Stimulated activated CD8-positive, alpha-beta memory T cell treated with anti-CD3 and anti-CD28 coated beads, Interleukin-15, amount 100 ng/mL, for 48 hours (primary cell): ENCODE results near the gene LCAT.

ENCODE experiments used
- DNase-seq, 2 donors: peaks; one replicate each; pipeline ENCODE4 v3.0.0-alpha.2; 2020; ENCODE audit warnings: low read depth in 2 of 2

LCAT gene

DNA sequence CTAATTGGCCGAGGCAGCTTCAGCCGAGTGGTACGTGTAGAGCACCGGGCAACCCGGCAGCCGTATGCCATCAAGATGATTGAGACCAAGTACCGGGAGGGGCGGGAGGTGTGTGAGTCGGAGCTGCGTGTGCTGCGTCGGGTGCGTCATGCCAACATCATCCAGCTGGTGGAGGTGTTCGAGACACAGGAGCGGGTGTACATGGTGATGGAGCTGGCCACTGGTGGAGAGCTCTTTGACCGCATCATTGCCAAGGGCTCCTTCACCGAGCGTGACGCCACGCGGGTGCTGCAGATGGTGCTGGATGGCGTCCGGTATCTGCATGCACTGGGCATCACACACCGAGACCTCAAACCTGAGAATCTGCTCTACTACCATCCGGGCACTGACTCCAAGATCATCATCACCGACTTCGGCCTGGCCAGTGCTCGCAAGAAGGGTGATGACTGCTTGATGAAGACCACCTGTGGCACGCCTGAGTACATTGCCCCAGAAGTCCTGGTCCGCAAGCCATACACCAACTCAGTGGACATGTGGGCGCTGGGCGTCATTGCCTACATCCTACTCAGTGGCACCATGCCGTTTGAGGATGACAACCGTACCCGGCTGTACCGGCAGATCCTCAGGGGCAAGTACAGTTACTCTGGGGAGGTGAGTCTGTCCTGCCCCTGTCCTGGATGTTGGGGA lies 34.7 kb downstream of the LCAT start:
- no peak for DNase-seq

- DNase-seq, result no peak
Measured at GRCh38 chr16:67907397-67908180, 36.3 kb downstream of the LCAT start.

DNA sequence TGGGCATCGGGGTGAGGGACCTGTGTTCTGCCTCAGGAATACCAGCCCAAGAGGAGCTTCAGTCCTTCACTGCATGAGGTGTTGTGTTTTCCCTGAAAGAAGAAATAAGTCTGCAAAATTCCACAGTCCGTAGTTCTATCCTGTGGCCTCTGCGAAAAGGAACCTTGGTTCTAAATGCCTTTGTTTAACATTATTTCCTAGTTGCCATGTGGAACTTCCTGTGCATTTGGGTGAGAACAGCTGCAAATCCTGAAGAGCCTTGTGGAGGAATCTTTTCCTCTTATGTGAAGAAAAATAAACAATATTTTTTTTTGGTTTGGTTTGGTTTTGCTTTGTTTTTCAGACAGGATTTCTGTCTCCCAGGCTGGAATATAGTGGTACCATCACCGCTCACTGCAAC lies 41.1 kb downstream of the LCAT start:
- no peak for DNase-seq

DNA sequence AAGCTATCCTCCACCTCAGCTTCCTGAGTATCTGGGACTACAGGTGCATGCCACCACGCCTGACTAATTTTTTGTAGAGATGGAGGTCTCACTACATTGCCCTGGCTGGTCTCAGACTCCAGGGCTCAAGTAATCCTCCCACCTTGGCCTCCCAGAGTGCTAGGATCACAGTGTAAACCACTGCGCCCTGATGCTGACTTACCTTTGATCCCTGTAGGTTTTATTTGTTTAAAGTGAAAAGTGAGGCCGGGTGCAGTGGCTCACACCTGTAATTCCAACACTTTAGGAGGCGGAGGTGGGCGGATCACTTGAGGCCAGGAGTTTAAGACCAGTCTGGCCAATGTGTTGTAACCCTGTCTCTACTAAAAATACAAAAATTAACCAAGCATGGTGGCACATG lies 42.2 kb downstream of the LCAT start:
- no peak for DNase-seq

DNA sequence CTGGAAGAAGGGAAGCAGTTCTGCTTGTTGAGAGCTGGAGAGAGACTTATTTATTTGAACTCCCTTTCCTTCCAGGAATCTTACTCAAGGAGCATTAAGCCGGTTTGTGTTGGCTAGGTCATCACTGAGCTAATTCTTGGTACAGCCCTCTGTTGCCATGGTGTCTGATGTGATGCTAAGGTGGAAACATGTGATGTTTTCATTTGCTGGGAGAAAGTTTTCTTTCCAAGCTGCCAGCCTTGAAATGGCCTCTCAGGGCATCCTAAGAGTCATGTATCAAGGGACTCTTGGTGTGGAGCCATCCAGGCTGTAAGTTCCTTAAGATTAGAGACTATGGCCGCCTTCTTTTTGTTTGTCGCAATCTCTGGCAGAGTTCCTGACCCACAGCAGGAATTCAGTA lies 46.7 kb downstream of the LCAT start:
- no peak for DNase-seq

DNA sequence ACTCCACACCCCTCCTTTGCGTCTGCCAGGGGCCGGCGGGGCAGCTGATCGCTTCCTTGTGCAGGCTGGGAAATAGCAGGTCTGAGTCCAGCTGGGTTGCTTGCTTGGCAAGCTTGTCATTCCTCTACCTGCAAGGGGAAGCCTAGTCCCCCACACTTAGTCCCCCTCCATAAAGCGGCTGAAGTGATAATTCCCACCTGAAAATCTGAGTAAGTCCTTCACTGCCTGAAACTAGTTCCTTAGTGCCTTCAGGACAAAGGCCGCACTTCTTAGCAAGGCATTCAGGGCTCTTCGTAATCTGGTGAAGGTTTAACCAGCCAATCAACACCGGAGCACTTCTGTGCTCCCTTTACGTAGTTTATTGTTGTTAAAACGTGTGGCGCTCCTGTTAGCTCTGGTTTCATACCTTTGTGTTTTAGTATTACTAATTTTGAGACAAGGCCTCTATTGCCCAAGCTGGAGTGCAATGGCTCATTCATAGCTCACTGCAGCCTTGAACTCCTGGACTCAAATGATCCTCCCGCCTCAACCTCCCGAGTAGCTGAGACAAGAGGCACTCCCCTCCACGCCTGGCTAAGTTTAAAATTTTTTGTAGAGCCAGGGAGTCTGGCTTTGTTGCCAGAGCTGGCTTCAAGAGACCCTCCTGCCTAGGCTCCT lies 50.0 kb downstream of the LCAT start:
- DNase-seq, result no peak

- peak; percentile 91 to 92 for DNase-seq
Measured at GRCh38 chr16:67892899-67893742, 50.8 kb downstream of the LCAT start, which contains the start of gene PSKH1. TSS of gene PSKH1 (plus strand) at chr16:67893254. CDS start at chr16:67908750, 15,496 bp downstream.

DNA sequence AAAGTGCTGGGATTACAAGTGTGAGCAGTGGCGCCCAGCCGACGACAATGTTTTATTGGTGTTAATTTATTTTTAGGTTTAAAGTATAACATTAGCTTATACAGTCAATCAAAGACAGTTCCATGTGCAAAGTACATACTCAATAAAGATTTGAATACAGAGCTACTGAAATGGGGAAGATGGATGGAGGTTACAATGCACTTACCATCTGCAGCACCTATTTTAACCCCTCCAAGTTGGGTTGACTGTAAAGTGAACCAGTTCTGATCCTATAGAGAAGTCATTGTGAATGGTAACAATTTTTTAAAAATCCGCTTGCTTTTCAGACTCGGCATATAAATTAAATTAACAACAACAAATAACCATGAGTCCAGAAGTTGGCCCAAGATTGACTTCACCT lies 51.5 kb downstream of the LCAT start:
- no peak for DNase-seq
